ENCODE results near the gene TRABD. TPM values are rescaled to one million over a fixed set of nuclear protein-coding genes. Genes with fewer than 3 reads are reported as not detected.

The TRABD gene
- total and polyA plus RNA-seq, 2 donors from 2014 or later = 34.2 to 56.3 TPM

DNA sequence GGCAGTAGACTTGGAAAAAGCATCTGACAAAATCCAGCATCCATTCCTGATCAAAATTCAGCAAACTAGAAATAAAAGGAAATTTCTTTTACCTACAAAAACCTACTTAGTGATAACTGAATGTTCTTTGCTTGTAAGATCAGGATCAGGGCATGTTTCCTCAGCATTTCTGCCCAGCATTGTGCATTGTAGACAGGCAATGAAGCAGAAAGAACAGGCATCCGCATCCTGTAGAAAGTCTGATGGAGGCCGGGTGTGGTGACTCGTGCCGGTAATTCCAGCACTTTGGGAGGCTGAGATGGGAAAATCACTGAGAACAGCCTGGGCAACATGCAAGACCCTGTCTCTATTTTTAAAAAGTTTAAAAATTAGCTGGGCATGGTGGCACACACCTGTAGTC is 47.7 kb upstream of the TRABD start:
- Histone ChIP-seq H3K27ac (ENCODE audit: low read depth in 2 of 2, low read length in 2 of 2) (no peak overlapping the region), H3K27me3 (ENCODE audit: control insufficient read depth, insufficient read depth, low read length) (no peaks in the 10 kb centered on the region), H3K4me3 (ENCODE audit: low read length in 3 of 3) (no peak overlapping the region), H3K9ac (ENCODE audit: low read length in 3 of 3) (no peak overlapping the region), H3K9me3 (ENCODE audit: control insufficient read depth in 2 of 3, insufficient read depth in 1 of 3, low read length in 3 of 3) (no peaks in the 10 kb centered on the region), H3K4me1 (ENCODE audit: control insufficient read depth in 2 of 3, insufficient read depth in 2 of 3, low read depth in 1 of 3, low read length in 3 of 3) (no peaks in the 10 kb centered on the region), H3K36me3 (ENCODE audit: control insufficient read depth in 2 of 3, insufficient read depth in 3 of 3, low read length in 3 of 3) (no peaks in the 10 kb centered on the region)
- DNase-seq (no peak), FAIRE-seq (no peak)
- TF ChIP-seq, protein P1, sequence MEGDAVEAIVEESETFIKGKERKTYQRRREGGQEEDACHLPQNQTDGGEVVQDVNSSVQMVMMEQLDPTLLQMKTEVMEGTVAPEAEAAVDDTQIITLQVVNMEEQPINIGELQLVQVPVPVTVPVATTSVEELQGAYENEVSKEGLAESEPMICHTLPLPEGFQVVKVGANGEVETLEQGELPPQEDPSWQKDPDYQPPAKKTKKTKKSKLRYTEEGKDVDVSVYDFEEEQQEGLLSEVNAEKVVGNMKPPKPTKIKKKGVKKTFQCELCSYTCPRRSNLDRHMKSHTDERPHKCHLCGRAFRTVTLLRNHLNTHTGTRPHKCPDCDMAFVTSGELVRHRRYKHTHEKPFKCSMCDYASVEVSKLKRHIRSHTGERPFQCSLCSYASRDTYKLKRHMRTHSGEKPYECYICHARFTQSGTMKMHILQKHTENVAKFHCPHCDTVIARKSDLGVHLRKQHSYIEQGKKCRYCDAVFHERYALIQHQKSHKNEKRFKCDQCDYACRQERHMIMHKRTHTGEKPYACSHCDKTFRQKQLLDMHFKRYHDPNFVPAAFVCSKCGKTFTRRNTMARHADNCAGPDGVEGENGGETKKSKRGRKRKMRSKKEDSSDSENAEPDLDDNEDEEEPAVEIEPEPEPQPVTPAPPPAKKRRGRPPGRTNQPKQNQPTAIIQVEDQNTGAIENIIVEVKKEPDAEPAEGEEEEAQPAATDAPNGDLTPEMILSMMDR (IDR thresholded peaks at IDR 0.05; ENCODE audit: borderline replicate concordance, extremely low read depth, insufficient read depth) = no peak
- intact Hi-C loops (cut with DNase I) = no loop called here

DNA sequence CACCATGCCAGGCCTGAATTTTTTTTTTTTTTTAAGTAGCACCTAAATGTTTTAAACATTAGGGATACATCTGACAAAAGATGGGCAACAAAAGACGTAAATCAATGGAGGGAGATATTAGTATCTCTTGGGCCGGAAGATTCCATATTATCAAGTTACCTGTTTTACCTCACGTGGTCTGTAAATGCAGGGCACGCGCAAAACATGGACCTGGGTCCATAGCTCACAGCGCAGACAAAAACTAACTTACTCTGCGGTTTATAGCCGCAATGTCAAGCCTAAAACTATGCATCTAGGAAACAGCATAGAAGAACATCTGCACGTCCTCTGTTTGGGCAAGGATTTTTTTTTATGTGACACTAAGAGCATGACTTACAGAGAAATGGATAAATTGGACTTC is 46.7 kb upstream of the TRABD start:
- H3K4me3 ChIP-seq (ENCODE audit: low read length in 3 of 3) = no peak overlapping the region
- FAIRE-seq = no peak
- no peak overlapping the region for H3K27ac ChIP-seq (ENCODE audit: low read depth in 2 of 2, low read length in 2 of 2)

DNA sequence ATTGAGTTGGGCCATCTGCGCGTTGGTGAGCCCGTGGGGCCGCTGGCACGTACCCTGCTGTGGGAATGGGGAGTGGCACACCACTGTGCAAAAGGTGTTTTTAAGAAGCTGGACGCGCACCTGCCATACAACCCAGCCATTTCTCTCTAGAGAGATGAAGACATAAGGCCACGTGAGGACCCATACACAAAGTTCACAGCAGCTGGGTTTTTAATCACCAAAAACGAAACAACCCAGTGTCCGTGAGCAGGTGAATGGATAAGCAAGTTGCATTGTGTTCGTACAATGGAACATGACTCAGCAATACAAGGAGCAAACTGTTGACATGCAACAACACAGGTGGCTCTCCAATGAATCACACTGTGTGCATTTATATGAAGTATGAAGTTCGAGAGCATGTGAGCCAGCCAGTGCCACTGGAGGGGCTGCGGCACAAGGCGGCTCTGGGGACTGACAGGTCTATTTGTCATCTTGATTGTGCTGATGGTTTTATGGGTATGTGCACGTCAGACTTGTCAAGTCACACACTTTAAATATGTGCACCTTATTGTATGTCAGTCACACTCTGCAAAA is 45.8 kb upstream of the TRABD start:
- H3K9me3 ChIP-seq (ENCODE audit: control insufficient read depth in 2 of 3, insufficient read depth in 1 of 3, low read length in 3 of 3) = no peaks in the 10 kb centered on the region
- TF ChIP-seq, protein P1 (IDR thresholded peaks at IDR 0.05; ENCODE audit: borderline replicate concordance, extremely low read depth, insufficient read depth) = no peak
- no peak overlapping the region for H3K27ac ChIP-seq (ENCODE audit: low read depth in 2 of 2, low read length in 2 of 2)
- H3K4me3 ChIP-seq (ENCODE audit: low read length in 3 of 3) = no peak overlapping the region
- no peaks in the 10 kb centered on the region for H3K27me3 ChIP-seq (ENCODE audit: control insufficient read depth, insufficient read depth, low read length)
- intact Hi-C loops (cut with DNase I) = no loop called here
- H3K4me1 ChIP-seq (ENCODE audit: control insufficient read depth in 2 of 3, insufficient read depth in 2 of 3, low read depth in 1 of 3, low read length in 3 of 3) = no peaks in the 10 kb centered on the region
- no peaks in the 10 kb centered on the region for H3K36me3 ChIP-seq (ENCODE audit: control insufficient read depth in 2 of 3, insufficient read depth in 3 of 3, low read length in 3 of 3)
- DNase-seq (no peak), FAIRE-seq (no peak)
- no peak overlapping the region for H3K9ac ChIP-seq (ENCODE audit: low read length in 3 of 3)

More for the DNA sequence above, 46.7 kb upstream of the TRABD start:
- TF ChIP-seq, protein P1 (IDR thresholded peaks at IDR 0.05; ENCODE audit: borderline replicate concordance, extremely low read depth, insufficient read depth) = no peak
- no peak for DNase-seq
- no peaks in the 10 kb centered on the region for H3K36me3 ChIP-seq (ENCODE audit: control insufficient read depth in 2 of 3, insufficient read depth in 3 of 3, low read length in 3 of 3)
- H3K9ac ChIP-seq (ENCODE audit: low read length in 3 of 3) = no peak overlapping the region
- intact Hi-C loops (cut with DNase I) = no loop called here
- no peaks in the 10 kb centered on the region for H3K27me3 ChIP-seq (ENCODE audit: control insufficient read depth, insufficient read depth, low read length)
- H3K4me1 ChIP-seq (ENCODE audit: control insufficient read depth in 2 of 3, insufficient read depth in 2 of 3, low read depth in 1 of 3, low read length in 3 of 3) = no peaks in the 10 kb centered on the region
- H3K9me3 ChIP-seq (ENCODE audit: control insufficient read depth in 2 of 3, insufficient read depth in 1 of 3, low read length in 3 of 3) = no peaks in the 10 kb centered on the region

DNA sequence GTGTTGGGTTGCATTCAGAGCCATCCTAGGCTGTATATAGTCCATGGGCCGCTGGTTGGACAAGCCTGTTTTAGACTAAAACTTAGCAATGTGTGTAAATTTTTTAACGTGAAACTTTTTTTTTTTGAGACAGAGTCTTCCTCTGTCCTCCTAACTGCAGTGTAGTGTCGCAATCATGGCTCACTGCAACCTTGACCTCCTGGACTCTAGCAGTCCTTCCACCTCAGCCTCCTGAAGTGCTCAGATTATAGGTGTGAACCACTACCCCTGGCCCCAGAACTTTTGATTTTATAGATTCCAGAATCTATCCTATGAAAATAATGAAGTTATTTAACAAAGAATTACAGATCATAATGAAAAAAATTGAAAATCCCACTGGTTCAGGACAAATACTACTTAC is 45.1 kb upstream of the TRABD start:
- DNase-seq (no peak), FAIRE-seq (no peak)
- intact Hi-C loops (cut with DNase I) = no loop called here
- Histone ChIP-seq H3K9ac (ENCODE audit: low read length in 3 of 3) (no peak overlapping the region), H3K4me3 (ENCODE audit: low read length in 3 of 3) (no peak overlapping the region), H3K27me3 (ENCODE audit: control insufficient read depth, insufficient read depth, low read length) (no peaks in the 10 kb centered on the region), H3K9me3 (ENCODE audit: control insufficient read depth in 2 of 3, insufficient read depth in 1 of 3, low read length in 3 of 3) (no peaks in the 10 kb centered on the region), H3K36me3 (ENCODE audit: control insufficient read depth in 2 of 3, insufficient read depth in 3 of 3, low read length in 3 of 3) (no peaks in the 10 kb centered on the region), H3K4me1 (ENCODE audit: control insufficient read depth in 2 of 3, insufficient read depth in 2 of 3, low read depth in 1 of 3, low read length in 3 of 3) (no peaks in the 10 kb centered on the region), H3K27ac (ENCODE audit: low read depth in 2 of 2, low read length in 2 of 2) (no peak overlapping the region)
- TF ChIP-seq, protein P1 (IDR thresholded peaks at IDR 0.05; ENCODE audit: borderline replicate concordance, extremely low read depth, insufficient read depth) = no peak

Measured in kidney (tissue), 14 donors.